ENCODE measurements around the gene RNASE7. TPM values are rescaled to one million over a fixed set of nuclear protein-coding genes. Genes with fewer than 3 reads are reported as not detected.

Gene RNASE7
- total RNA-seq, 3 donors from 2014 or later (not counting 1 experiment from before 2014, with no cell fraction given): not detected

DNA sequence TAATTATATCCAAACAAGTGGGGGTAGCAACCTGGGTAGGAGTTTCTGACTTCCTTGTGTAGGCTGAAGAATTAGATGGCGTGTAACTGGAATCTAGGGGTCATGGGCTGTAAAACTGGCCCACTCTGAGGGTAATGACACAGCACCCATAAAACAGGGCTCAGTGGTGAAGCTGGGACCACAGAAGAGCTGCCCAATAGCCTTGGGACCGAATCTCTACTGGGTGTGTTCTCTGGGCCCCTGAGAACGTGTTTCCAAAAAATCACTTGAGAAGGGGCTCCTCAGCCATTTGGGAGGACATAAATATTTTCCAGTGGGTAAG is 19.1 kb downstream of the RNASE7 start:
- Mint-ChIP-seq H3K9me3 (no peaks in the 10 kb centered on the region), H3K36me3 (no peaks in the 10 kb centered on the region), H3K4me1 (no peaks in the 10 kb centered on the region), H3K4me3 (no peak overlapping the region), H3K27ac (no peak overlapping the region), H3K27me3 (ENCODE audit: low read depth in 2 of 2) (peaks cover 39 to 56% of the 10 kb centered on the region in 2 donors)
- 72% methylated on average over 3 of the region's 3 CpGs for WGBS (ENCODE audit: insufficient coverage)
- DNase-seq (no peak), ATAC-seq (no peak)
- TF ChIP-seq, protein P1, sequence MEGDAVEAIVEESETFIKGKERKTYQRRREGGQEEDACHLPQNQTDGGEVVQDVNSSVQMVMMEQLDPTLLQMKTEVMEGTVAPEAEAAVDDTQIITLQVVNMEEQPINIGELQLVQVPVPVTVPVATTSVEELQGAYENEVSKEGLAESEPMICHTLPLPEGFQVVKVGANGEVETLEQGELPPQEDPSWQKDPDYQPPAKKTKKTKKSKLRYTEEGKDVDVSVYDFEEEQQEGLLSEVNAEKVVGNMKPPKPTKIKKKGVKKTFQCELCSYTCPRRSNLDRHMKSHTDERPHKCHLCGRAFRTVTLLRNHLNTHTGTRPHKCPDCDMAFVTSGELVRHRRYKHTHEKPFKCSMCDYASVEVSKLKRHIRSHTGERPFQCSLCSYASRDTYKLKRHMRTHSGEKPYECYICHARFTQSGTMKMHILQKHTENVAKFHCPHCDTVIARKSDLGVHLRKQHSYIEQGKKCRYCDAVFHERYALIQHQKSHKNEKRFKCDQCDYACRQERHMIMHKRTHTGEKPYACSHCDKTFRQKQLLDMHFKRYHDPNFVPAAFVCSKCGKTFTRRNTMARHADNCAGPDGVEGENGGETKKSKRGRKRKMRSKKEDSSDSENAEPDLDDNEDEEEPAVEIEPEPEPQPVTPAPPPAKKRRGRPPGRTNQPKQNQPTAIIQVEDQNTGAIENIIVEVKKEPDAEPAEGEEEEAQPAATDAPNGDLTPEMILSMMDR (IDR thresholded peaks at IDR 0.05): no peak
- intact Hi-C loops (cut with micrococcal nuclease): no loop called here
- H3K4me3 ChIP-seq (ENCODE audit: low read length): no peak overlapping the region
- no peaks in the 10 kb centered on the region for H3K36me3 ChIP-seq (ENCODE audit: control insufficient read depth, insufficient read depth, low read length)
- H3K27ac ChIP-seq (ENCODE audit: low read length): no peak overlapping the region
- H3K27me3 ChIP-seq (ENCODE audit: control insufficient read depth, insufficient read depth, low read length): no peaks in the 10 kb centered on the region
- no peaks in the 10 kb centered on the region for H3K9me3 ChIP-seq (ENCODE audit: control insufficient read depth, insufficient read depth, low read length)
- H3K4me1 ChIP-seq (ENCODE audit: control insufficient read depth, insufficient read depth, low read length): no peaks in the 10 kb centered on the region

DNA sequence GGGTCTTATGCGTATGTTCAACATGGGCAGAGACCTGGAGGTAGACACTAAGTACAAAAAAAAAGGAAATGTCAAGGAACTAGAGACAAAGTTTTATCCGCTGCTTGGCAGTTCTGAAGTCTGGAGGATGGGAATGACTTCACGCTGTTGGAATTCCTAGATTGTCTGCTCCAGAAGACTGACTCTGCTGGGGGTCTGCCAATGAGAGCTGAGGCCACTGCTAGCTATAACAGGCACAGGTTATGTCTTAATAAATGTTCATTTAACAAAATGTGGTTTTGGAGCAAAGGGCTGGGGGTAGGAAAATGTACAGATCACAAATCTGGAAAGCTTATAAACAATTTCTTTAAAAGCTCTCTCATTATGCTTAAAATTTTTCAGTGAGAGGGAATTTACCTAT is 21.3 kb downstream of the RNASE7 start:
- no peak overlapping the region for H3K27ac Mint-ChIP-seq
- TF ChIP-seq, protein P1 (IDR thresholded peaks at IDR 0.05): no peak
- no peak overlapping the region for H3K4me3 ChIP-seq (ENCODE audit: low read length)
- WGBS (ENCODE audit: insufficient coverage): 86% methylated on average over 3 of the region's 3 CpGs
- no peaks in the 10 kb centered on the region for H3K36me3 ChIP-seq (ENCODE audit: control insufficient read depth, insufficient read depth, low read length)
- H3K9me3 ChIP-seq (ENCODE audit: control insufficient read depth, insufficient read depth, low read length): no peaks in the 10 kb centered on the region
- ATAC-seq (no peak), DNase-seq (no peak)
- no peak overlapping the region for H3K27ac ChIP-seq (ENCODE audit: low read length)
- H3K27me3 Mint-ChIP-seq (ENCODE audit: low read depth in 2 of 2): peaks cover 57 to 78% of the 10 kb centered on the region in 2 donors
- H3K27me3 ChIP-seq (ENCODE audit: control insufficient read depth, insufficient read depth, low read length): peaks cover under 1% of the 10 kb centered on the region
- peaks cover 1 to 3% of the 10 kb centered on the region in 2 donors for H3K4me1 Mint-ChIP-seq
- intact Hi-C loops (cut with micrococcal nuclease): no loop called here
- H3K4me3 Mint-ChIP-seq: no peak overlapping the region
- H3K36me3 Mint-ChIP-seq: no peaks in the 10 kb centered on the region
- H3K4me1 ChIP-seq (ENCODE audit: control insufficient read depth, insufficient read depth, low read length): peaks cover under 1% of the 10 kb centered on the region
- no peaks in the 10 kb centered on the region for H3K9me3 Mint-ChIP-seq

DNA sequence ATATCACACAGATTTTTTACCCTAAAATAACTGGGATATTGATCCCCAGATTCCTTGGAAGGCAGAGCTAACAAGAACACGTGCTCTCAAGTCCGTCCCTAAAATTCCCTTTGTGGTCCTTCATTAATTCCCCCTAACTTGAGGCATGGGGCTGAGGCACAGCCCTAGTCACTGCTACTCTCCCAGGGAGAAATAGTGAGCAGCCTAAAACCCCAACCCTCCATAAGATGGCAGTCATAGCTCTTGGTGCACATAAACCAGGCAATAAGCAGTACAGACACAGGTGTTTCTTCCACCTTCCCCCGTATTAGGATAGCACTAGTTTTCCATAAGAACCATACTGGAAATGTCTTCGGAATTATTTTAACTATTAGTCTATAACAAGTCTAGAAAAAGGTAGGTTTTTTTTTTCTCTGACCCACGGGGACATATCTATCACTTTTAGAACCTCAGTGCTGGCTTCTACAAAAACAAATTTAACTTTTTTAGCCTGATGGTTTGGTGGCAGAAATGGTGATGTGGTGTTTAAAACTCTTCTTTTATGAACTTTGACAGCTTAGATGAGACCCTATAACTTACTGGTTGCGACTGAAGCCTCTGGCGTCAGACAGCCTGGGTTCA is 24.8 kb downstream of the RNASE7 start:
- Histone ChIP-seq H3K27me3 (ENCODE audit: control insufficient read depth, insufficient read depth, low read length) (peaks cover 30% of the 10 kb centered on the region), H3K36me3 (ENCODE audit: control insufficient read depth, insufficient read depth, low read length) (no peaks in the 10 kb centered on the region), H3K4me3 (ENCODE audit: low read length) (no peak overlapping the region), H3K9me3 (ENCODE audit: control insufficient read depth, insufficient read depth, low read length) (no peaks in the 10 kb centered on the region), H3K27ac (ENCODE audit: low read length) (no peak overlapping the region), H3K4me1 (ENCODE audit: control insufficient read depth, insufficient read depth, low read length) (peaks cover 34% of the 10 kb centered on the region)
- Mint-ChIP-seq H3K27ac (no peak overlapping the region), H3K36me3 (no peaks in the 10 kb centered on the region), H3K4me1 (peaks cover 28 to 35% of the 10 kb centered on the region in 2 donors), H3K4me3 (no peak overlapping the region), H3K9me3 (no peaks in the 10 kb centered on the region), H3K27me3 (ENCODE audit: low read depth in 2 of 2) (peaks cover 72 to 85% of the 10 kb centered on the region in 2 donors)
- DNase-seq (peak in 1 of 2 donors; percentile 63), ATAC-seq (no peak)
- intact Hi-C loops (cut with micrococcal nuclease): no loop called here
- TF ChIP-seq, protein P1 (IDR thresholded peaks at IDR 0.05): no peak
- WGBS (ENCODE audit: insufficient coverage): 75% methylated on average over 5 of the region's 7 CpGs
